ENCODE measurements around the gene LDB2.

The LDB2 gene

GRCh38 chr4:16914208-16914607 is 15.8 kb upstream of the LDB2 start:
- no peak for DNase-seq
- H3K4me1 ChIP-seq (ENCODE audit: control insufficient read depth, insufficient read depth, low read length, poor library complexity, severe bottlenecking) = no peaks in the 10 kb centered on the region
- no peaks in the 10 kb centered on the region for H3K9me3 ChIP-seq (ENCODE audit: control insufficient read depth, low read length)
- H3K27ac ChIP-seq (ENCODE audit: insufficient read depth, low read length, poor library complexity, severe bottlenecking) = no peak overlapping the region
- no peak overlapping the region for H3K4me3 ChIP-seq (ENCODE audit: insufficient read depth, low read depth, low read length, poor library complexity, severe bottlenecking)
- H3K36me3 ChIP-seq (ENCODE audit: control insufficient read depth, insufficient read depth, low read length) = no peaks in the 10 kb centered on the region
- no peaks in the 10 kb centered on the region for H3K27me3 ChIP-seq (replicated peaks; ENCODE audit: control insufficient read depth, insufficient read depth, low read length, poor library complexity, severe bottlenecking)

- no peak overlapping the region for H3K4me3 ChIP-seq (ENCODE audit: insufficient read depth, low read depth, low read length, poor library complexity, severe bottlenecking)
- no peaks in the 10 kb centered on the region for H3K9me3 ChIP-seq (ENCODE audit: control insufficient read depth, low read length)
- no peaks in the 10 kb centered on the region for H3K4me1 ChIP-seq (ENCODE audit: control insufficient read depth, insufficient read depth, low read length, poor library complexity, severe bottlenecking)
- H3K27me3 ChIP-seq (replicated peaks; ENCODE audit: control insufficient read depth, insufficient read depth, low read length, poor library complexity, severe bottlenecking) = no peaks in the 10 kb centered on the region
- H3K36me3 ChIP-seq (ENCODE audit: control insufficient read depth, insufficient read depth, low read length) = no peaks in the 10 kb centered on the region
- DNase-seq = no peak
- no peak overlapping the region for H3K27ac ChIP-seq (ENCODE audit: insufficient read depth, low read length, poor library complexity, severe bottlenecking)
Observed at GRCh38 chr4:16912896-16913295, 14.5 kb upstream of the LDB2 start.

- Histone ChIP-seq H3K27ac (ENCODE audit: insufficient read depth, low read length, poor library complexity, severe bottlenecking) (no peak overlapping the region), H3K27me3 (replicated peaks; ENCODE audit: control insufficient read depth, insufficient read depth, low read length, poor library complexity, severe bottlenecking) (no peaks in the 10 kb centered on the region), H3K4me3 (ENCODE audit: insufficient read depth, low read depth, low read length, poor library complexity, severe bottlenecking) (no peak overlapping the region), H3K36me3 (ENCODE audit: control insufficient read depth, insufficient read depth, low read length) (no peaks in the 10 kb centered on the region), H3K4me1 (ENCODE audit: control insufficient read depth, insufficient read depth, low read length, poor library complexity, severe bottlenecking) (no peaks in the 10 kb centered on the region), H3K9me3 (ENCODE audit: control insufficient read depth, low read length) (no peaks in the 10 kb centered on the region)
- DNase-seq = no peak
Observed at GRCh38 chr4:16909281-16909680, 10.8 kb upstream of the LDB2 start.

GRCh38 chr4:16908377-16909021 is 10.1 kb upstream of the LDB2 start:
- no peaks in the 10 kb centered on the region for H3K4me1 ChIP-seq (ENCODE audit: control insufficient read depth, insufficient read depth, low read length, poor library complexity, severe bottlenecking)
- no peak for DNase-seq
- no peak overlapping the region for H3K27ac ChIP-seq (ENCODE audit: insufficient read depth, low read length, poor library complexity, severe bottlenecking)
- H3K9me3 ChIP-seq (ENCODE audit: control insufficient read depth, low read length) = no peaks in the 10 kb centered on the region
- no peak overlapping the region for H3K4me3 ChIP-seq (ENCODE audit: insufficient read depth, low read depth, low read length, poor library complexity, severe bottlenecking)
- no peaks in the 10 kb centered on the region for H3K27me3 ChIP-seq (replicated peaks; ENCODE audit: control insufficient read depth, insufficient read depth, low read length, poor library complexity, severe bottlenecking)
- H3K36me3 ChIP-seq (ENCODE audit: control insufficient read depth, insufficient read depth, low read length) = no peaks in the 10 kb centered on the region

DNA sequence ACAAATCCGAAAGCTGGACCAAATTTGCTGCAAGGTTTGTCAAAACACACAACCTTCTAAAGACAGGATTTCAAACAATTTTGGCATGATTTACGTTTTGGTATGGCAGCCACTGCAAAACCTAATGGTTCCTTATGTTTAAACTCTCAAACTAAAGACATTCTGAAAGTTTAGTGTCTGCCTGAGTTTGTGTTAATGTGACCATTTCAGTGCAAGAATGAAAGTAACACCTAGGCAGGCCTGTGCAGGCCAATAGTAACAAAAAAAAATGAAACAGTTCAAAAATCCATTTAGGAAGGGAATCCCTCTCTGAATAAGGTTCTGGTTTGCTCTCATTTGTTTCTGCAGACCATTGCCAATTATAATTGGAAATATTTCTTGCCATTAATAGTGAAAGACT is 1.9 kb upstream of the LDB2 start:
- Histone ChIP-seq H3K9me3 (ENCODE audit: control insufficient read depth, low read length) (no peaks in the 10 kb centered on the region), H3K4me1 (ENCODE audit: control insufficient read depth, insufficient read depth, low read length, poor library complexity, severe bottlenecking) (no peaks in the 10 kb centered on the region), H3K27me3 (replicated peaks; ENCODE audit: control insufficient read depth, insufficient read depth, low read length, poor library complexity, severe bottlenecking) (no peaks in the 10 kb centered on the region), H3K4me3 (ENCODE audit: insufficient read depth, low read depth, low read length, poor library complexity, severe bottlenecking) (no peak overlapping the region), H3K36me3 (ENCODE audit: control insufficient read depth, insufficient read depth, low read length) (no peaks in the 10 kb centered on the region), H3K27ac (ENCODE audit: insufficient read depth, low read length, poor library complexity, severe bottlenecking) (no peak overlapping the region)
- DNase-seq = no peak

DNA sequence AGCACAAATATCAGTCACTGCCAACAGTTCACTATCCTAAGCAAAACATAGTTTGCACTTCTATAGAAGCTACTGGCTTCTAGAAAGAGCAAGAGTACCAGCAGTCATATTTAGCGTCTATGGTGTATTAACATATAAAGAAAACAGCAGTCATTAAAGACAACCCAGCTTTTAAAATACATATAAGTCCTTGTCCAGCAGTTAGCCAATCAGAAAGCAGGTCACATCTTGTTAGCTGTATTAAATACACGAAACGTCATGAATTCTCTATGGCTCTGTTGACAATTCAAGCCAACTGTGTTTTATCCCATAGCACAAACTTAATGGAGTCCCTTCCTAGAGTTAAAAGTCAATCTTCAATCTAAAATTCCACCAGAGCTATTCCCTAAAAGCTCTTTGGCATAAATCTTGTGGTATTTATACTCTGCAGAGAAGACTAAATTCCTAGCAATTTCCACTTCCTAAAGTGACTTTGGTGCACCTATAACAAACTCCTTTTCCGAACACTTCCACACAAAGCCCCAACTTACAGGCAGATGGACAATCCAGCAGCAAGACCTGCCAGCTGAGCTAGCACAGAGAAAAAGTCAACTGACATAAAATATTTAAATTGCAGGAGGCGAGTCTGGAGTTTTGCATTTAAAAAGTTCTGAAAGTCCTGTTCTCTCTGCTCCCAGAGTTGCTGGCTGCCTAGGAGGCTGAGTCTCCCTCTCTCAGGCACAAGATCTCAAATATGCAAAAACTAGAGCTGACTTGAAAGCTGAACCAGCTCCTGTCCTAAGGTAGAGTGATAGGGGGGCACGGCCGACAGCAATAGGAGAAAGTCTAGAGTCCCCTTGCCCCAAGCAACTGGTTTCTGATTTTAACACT is 1.3 kb downstream of the LDB2 start:
- no peak for DNase-seq
- no peak overlapping the region for H3K4me3 ChIP-seq (ENCODE audit: insufficient read depth, low read depth, low read length, poor library complexity, severe bottlenecking)
- no peaks in the 10 kb centered on the region for H3K4me1 ChIP-seq (ENCODE audit: control insufficient read depth, insufficient read depth, low read length, poor library complexity, severe bottlenecking)
- no peak overlapping the region for H3K27ac ChIP-seq (ENCODE audit: insufficient read depth, low read length, poor library complexity, severe bottlenecking)
- no peaks in the 10 kb centered on the region for H3K36me3 ChIP-seq (ENCODE audit: control insufficient read depth, insufficient read depth, low read length)
- H3K27me3 ChIP-seq (replicated peaks; ENCODE audit: control insufficient read depth, insufficient read depth, low read length, poor library complexity, severe bottlenecking) = no peaks in the 10 kb centered on the region
- no peaks in the 10 kb centered on the region for H3K9me3 ChIP-seq (ENCODE audit: control insufficient read depth, low read length)

DNA sequence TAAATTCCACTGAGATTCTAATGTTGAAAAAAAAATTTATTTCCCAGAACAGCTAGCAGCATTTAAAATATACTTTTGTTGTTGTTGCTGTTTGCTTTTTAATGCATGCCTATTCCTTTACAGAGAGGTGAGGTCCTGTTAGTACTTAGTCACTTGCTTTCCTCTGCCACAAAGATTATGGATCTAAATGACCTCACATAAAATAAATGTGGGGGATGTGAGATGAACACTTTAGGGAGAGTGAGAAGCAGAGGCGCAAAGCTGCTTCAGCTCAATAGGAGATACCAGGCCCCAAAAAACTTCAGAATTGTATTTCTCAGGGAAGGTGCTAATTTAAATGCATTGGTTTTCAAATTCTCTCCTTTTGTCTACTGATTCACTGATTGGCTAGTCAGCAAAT is 4.0 kb downstream of the LDB2 start:
- Histone ChIP-seq H3K27ac (ENCODE audit: insufficient read depth, low read length, poor library complexity, severe bottlenecking) (no peak overlapping the region), H3K9me3 (ENCODE audit: control insufficient read depth, low read length) (no peaks in the 10 kb centered on the region), H3K36me3 (ENCODE audit: control insufficient read depth, insufficient read depth, low read length) (no peaks in the 10 kb centered on the region), H3K27me3 (replicated peaks; ENCODE audit: control insufficient read depth, insufficient read depth, low read length, poor library complexity, severe bottlenecking) (no peaks in the 10 kb centered on the region), H3K4me1 (ENCODE audit: control insufficient read depth, insufficient read depth, low read length, poor library complexity, severe bottlenecking) (no peaks in the 10 kb centered on the region), H3K4me3 (ENCODE audit: insufficient read depth, low read depth, low read length, poor library complexity, severe bottlenecking) (no peak overlapping the region)
- no peak for DNase-seq

DNA sequence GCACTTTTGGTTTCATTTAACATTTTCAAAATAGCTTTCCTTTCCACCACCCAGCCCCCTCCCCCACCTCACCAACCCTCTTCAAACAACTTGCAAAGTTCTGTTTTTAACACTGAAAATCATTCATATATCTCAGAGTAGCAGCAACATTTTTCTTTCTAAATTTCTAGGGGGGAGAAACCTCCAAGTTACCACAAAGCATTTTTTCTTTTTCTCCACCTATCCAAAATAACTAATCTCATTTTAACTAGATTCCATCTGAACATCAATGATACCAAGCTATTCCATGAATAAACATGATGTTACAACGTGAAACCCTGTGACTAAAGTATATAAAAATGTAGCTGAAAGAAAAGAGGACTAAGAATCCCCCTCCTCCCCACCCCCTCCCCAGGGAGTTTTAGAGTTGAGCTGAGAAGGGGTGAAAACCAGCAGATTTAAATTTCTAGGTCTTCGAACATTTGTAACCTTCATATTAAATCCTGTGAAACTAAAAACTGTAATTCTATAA is 5.2 kb downstream of the LDB2 start:
- H3K4me3 ChIP-seq (ENCODE audit: insufficient read depth, low read depth, low read length, poor library complexity, severe bottlenecking) = no peak overlapping the region
- no peaks in the 10 kb centered on the region for H3K9me3 ChIP-seq (ENCODE audit: control insufficient read depth, low read length)
- no peaks in the 10 kb centered on the region for H3K4me1 ChIP-seq (ENCODE audit: control insufficient read depth, insufficient read depth, low read length, poor library complexity, severe bottlenecking)
- no peak for DNase-seq
- H3K36me3 ChIP-seq (ENCODE audit: control insufficient read depth, insufficient read depth, low read length) = no peaks in the 10 kb centered on the region
- no peak overlapping the region for H3K27ac ChIP-seq (ENCODE audit: insufficient read depth, low read length, poor library complexity, severe bottlenecking)
- H3K27me3 ChIP-seq (replicated peaks; ENCODE audit: control insufficient read depth, insufficient read depth, low read length, poor library complexity, severe bottlenecking) = no peaks in the 10 kb centered on the region

DNA sequence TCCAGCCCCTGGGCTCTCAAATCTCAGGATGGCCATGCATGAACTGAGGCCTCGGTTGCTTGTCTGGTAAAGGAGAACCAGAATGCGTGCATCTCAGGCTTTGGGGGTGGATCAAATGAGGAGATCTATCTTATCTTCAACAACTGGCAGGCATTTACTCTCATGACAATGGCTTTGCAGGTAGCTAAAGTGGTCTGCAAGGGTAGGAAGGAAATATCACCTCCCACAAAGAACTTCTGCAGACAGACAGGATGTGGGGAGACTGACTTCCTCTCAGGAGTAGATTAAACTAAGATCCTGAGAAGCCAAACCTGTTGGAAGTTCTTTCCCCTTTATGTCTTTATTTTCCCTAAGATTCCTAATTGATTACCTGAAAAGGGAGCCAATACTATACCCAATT is 7.8 kb downstream of the LDB2 start:
- no peak for DNase-seq

DNA sequence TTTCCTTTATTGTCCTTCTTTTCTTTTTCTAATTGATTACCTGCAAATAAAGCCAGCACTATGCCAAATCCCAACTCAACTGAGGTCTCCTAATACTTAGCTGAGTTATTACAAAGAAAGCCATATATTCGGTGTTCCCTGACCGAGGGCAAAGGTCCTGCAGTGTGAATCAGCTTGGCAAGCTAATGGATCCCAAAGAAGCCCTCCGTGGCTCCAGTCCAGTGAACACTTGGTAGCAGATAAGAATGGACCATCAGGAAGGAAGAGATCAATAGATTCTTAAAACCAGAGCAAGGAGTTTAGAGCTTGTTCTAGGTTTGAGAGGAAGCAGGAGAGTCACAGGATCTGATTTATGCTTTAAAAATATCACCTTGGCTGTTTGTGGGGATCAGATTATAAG is 8.5 kb downstream of the LDB2 start:
- Histone ChIP-seq H3K36me3 (ENCODE audit: control insufficient read depth, insufficient read depth, low read length) (no peaks in the 10 kb centered on the region), H3K27ac (ENCODE audit: insufficient read depth, low read length, poor library complexity, severe bottlenecking) (no peak overlapping the region), H3K4me3 (ENCODE audit: insufficient read depth, low read depth, low read length, poor library complexity, severe bottlenecking) (no peak overlapping the region), H3K9me3 (ENCODE audit: control insufficient read depth, low read length) (no peaks in the 10 kb centered on the region), H3K27me3 (replicated peaks; ENCODE audit: control insufficient read depth, insufficient read depth, low read length, poor library complexity, severe bottlenecking) (no peaks in the 10 kb centered on the region), H3K4me1 (ENCODE audit: control insufficient read depth, insufficient read depth, low read length, poor library complexity, severe bottlenecking) (no peaks in the 10 kb centered on the region)
- no peak for DNase-seq

More for the DNA sequence above, 7.8 kb downstream of the LDB2 start:
- no peak overlapping the region for H3K27ac ChIP-seq (ENCODE audit: insufficient read depth, low read length, poor library complexity, severe bottlenecking)
- no peaks in the 10 kb centered on the region for H3K36me3 ChIP-seq (ENCODE audit: control insufficient read depth, insufficient read depth, low read length)
- no peaks in the 10 kb centered on the region for H3K9me3 ChIP-seq (ENCODE audit: control insufficient read depth, low read length)
- no peak overlapping the region for H3K4me3 ChIP-seq (ENCODE audit: insufficient read depth, low read depth, low read length, poor library complexity, severe bottlenecking)
- no peaks in the 10 kb centered on the region for H3K4me1 ChIP-seq (ENCODE audit: control insufficient read depth, insufficient read depth, low read length, poor library complexity, severe bottlenecking)
- no peaks in the 10 kb centered on the region for H3K27me3 ChIP-seq (replicated peaks; ENCODE audit: control insufficient read depth, insufficient read depth, low read length, poor library complexity, severe bottlenecking)
